HG03457 (cell line): ENCODE measurements around the gene CEP85L.

Experiments
- ATAC-seq: cut with Tn5 transposase; IDR thresholded peaks from one replicate; pipeline ENCODE4 v1.9.1; 2021; ENCODE audit warnings: moderate number of reproducible peaks; ENCODE audit not compliant: unreplicated experiment

CEP85L gene

GRCh38 chr6:118651282-118652050 is at the start of gene CEP85L:
TSS of gene CEP85L (minus strand) at chr6:118651591. CDS start at chr6:118651269, 322 bp downstream.
- peak; percentile 80 for ATAC-seq

DNA sequence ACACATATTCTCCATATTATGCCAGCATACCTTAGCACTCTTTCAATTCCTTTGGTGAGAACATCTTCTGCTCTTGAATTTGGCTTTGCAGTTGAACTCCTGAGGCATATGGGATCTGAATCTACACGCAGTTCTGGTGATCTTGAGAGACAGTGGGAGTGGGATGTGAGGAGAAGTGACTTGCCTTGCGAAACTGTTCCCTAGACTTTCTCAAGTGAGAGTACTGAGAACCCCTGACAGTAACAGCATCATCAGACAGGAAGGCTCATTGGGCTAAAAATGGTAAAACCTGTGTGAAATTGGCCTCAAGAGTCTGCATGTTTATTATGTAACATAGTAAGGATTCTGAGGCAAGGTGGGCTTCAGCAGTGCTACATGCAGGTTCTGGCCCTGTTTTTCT is 49.1 kb upstream of the CEP85L start:
- no peak for ATAC-seq

DNA sequence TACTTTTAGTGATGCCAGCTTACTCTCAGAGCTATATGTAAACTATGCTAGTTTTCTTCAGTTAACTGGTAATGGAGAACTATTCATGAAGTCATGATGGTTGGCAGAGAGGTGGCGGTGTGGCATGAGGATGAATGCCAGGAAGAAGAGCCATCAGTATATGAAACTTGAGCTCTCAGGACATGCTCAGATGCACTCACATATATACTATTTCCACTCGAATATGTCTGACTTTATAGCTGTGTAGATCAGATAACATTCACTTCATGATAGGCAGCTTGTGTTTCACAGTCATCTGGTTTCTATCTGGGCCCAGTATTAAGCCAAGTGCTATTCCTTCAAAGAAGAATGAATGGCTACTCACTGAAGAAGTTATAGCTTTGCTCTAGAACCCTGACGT is 46.2 kb upstream of the CEP85L start:
- no peak for ATAC-seq

GRCh38 chr6:118696271-118696670 is 44.9 kb upstream of the CEP85L start:
- no peak for ATAC-seq

DNA sequence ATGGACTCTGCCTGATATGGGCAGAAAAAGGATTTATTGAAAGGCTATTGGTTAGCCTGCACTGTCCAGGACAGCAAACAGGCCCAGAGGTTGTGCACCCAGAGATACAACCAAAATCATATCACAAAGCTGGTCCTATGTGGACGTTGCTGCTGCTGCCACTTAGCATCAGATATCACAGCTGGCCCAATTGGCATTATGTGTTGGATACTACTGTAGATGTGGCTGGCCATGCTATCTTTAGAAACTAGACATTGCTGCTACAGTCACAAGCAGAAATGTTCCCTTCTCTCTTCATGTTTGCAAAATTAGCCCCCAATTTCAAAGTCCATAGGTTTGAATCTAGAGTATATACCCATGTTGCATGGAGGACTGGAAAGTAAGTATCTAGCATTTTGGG is 42.2 kb upstream of the CEP85L start:
- ATAC-seq: no peak

DNA sequence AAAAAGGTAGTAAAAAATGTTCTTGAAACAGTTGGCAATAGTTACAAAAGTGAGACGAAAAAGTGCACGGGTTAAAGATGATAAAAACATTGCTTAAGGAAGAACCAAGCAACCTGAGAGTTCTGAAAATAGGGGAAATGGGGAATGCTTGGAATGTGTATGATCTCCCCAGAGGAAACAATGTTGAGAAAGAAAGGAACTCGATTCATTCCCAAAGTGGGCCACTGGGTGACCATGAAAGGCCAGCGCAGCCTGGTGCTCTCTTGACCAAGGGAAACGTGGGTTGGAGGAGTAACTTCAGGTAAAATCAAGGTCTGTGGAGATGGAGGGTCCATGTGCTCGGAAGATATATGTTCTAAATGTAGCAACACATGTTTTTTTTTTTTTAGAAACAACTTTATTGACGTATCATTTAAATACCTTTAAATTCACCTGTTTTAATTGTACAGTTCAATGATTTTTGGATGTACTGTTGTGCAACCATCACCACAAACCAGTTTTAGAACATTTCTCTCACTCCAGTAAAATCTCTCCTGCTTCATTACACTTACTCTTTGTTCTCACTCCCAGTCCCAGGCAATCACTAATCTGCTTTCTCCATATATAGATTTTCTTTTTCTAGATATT is 34.5 kb upstream of the CEP85L start:
- ATAC-seq: no peak

DNA sequence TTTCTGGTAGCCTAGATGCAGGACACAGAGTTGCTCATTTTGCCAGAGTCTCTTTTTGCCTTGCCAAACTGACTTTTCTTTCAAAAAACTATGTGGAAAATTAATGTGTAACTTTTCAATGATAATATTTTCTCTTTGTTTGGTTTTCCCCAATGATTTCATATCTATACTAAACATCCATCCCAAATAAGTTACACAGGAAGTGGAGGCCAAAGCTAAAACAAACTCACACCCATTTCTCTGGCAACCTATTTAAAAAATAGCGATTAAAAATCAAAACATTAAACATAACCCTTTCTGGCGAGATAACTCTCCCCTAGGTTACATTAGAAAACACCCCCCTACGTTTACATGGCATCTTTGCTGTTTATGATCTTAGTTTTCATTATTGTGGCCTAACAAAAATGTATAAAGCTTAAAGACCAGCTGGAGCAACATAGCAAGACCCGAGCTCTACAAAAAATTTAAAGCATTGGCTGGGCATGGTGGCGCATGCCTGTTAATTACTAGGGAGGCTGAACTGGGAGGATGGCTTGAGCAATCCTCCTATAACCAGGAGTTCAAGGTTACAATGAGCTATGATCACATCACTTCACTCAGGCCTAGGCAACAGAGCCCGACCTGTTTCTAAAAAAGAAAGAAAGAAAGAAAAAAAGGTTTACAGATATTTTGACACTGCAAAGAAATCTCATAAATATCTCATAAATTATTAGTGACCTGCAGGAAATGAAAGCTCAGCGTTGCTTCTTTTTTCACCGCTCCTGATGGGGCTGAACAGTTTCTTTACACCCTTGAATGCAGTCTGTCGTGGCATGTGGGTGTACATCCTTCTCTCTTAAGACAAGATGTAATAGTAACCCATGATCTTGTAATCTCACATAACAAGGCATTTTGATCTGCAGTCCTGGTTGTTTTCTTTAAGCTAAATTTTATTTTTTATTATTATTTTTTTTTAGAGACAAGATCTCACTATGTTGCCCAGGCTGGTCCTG is 32.8 kb upstream of the CEP85L start:
- ATAC-seq: no peak

DNA sequence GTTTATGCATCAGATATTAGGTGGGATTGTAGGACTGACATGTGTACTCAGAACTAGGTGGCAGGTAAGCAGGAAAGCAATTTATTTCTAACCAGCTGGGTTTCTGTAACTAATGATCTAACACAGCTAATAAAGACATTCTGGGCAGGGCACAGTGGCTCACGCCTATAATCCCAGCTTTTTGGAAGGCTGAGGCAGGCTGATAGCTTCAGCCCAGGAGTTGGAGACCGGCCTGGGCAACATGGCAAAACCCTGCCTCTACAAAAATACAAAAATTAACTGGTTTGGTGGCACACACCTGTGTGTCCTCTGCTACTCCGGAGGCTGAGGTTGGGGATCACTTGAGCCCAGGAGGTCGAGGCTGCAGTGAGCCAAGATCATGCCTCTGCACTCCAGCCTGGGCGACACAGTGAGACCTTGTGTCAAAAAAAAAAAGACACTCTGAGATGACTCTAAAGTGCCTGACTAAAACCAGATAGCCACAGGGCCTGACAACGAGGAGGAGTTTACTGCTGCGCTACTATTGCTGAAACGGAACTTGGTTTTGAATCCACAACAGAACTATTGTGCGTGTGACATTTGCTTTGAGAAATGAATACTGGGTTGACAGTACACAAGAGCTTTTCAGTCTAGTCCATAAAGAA is 29.2 kb upstream of the CEP85L start:
- no peak for ATAC-seq

DNA sequence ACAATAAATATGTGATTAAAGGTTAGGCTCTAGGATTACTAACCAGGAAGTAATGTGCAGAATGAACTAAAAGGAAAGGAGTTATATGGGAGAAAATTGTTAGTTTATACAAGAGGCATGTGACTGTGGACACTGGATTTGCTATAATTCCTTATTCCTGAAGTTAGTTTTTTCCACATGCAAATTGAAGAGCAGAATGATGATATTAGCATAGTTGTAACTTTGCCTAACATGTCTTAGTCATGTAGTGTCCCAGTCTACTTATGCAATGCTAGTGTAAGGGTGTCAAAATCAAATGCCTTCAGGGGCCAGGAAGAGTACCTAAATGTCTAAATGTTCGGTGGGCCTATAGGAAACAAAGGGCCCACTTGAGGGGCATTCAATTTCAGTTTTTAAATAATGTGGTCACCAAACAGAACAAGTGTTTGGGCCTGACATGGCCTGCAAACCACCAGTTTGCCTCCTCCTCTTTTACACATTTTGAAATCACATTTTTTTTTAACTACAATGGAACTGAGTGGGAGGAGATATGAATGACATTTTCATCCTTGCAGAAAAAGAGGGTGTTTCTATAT is 28.0 kb upstream of the CEP85L start:
- no peak for ATAC-seq

DNA sequence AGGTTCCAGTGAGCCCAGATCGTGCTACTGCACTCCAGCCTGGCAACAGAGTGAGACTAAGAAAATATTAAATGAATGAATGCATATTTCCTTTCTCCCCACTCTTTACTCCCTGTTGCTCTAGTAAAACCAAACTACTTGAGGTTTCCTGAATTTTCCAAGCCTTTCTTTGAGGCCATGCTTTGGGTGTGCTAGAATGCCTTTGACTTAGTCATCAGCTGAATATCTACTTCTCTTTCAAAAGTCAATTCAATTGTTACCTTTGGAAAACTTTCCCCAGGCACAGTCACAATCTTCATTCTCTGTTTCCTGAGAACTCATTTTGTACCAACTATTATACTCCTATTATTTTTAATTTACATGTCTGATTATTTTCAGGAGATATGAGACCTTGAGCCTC is 27.5 kb upstream of the CEP85L start:
- no peak for ATAC-seq

- ATAC-seq: no peak
These were observed 25.8 kb upstream of the CEP85L start for GRCh38 chr6:118677193-118677592.

- ATAC-seq: no peak
These were observed 23.8 kb upstream of the CEP85L start for GRCh38 chr6:118675225-118675624.

DNA sequence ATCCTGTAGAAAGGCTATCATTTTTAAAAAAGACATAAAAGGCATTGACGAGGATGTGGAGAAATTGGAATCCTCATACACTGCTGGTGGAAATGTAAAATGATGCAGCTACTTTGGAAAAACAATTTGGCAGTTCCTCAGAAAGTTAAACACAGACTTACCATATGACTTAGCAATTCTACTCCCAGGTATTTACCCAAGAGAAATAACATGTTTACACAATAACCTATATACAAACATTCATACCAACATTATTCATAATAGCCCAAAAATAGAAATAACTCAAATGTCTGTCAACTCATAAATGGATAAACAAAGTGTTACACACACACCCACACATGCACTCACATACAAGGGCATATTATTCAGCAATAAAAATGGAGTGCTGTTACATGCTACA is 23.4 kb upstream of the CEP85L start:
- no peak for ATAC-seq

DNA sequence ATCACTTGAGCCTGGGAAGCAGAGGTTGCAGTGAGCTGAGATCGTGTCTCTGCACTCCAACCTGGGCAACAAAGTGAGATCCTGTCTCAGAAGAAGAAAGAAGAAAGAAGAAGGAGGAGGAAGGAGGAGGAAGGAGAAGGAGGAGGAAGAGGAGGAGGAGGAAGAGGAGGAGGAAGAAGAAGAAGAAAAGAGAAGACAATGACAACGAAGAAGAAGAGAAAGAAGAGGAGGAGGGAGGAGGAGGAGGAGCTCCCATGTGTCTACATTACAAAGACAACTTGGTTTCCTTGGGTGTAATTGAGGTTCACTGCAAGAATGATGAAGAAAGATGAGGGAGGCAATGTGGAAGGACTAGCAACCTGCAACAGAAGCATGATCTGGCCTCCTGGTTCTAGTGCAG is 21.3 kb upstream of the CEP85L start:
- no peak for ATAC-seq

DNA sequence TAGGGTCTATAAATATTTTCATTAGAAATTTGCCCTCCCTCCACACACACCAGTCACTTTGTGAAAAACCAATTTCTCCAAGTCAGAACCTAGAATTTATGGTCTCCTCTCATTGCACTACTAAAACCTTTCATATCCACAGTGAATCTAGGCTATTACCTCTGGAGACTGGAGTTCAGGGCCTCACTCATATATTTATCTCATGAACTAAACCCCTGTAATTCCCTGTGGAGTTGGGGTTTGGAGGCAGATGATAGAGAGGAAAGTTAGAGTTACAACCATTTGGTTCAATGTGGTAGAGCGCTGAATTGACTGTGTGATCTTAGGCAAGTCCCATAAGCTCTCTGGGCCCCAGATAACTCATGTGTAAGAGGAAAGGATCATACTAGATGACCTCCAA is 18.2 kb upstream of the CEP85L start:
- no peak for ATAC-seq

DNA sequence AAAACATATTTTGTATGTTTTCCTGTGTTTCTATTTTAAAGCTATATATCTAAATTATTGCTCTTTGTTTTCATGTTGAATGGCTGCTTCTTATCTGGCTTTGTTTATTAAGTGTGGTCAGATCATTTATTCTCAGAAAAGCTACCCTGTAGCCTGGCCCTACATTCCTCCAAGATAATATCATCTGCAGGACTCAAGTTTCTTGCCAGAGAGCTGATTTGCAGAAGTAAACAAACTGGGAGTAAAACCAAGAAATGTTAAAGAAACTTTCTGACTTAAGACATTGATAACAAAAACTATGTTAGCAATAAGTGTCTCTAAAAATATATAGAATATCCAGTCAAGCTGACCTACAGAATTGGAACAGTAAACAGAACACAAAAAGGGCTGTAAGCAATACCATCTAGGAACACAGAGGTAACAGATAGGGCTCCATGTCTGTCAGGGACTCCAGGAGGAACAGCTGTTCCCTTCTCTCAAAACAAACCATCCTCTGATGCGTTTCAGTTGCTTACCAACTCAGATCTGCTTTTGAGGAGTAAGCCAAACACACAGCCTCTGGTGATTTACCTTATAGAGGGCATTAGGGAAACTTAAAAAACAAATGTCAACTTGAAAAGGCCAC is 17.5 kb upstream of the CEP85L start:
- ATAC-seq: no peak

GRCh38 chr6:118667988-118668387 is 16.6 kb upstream of the CEP85L start:
- no peak for ATAC-seq

DNA sequence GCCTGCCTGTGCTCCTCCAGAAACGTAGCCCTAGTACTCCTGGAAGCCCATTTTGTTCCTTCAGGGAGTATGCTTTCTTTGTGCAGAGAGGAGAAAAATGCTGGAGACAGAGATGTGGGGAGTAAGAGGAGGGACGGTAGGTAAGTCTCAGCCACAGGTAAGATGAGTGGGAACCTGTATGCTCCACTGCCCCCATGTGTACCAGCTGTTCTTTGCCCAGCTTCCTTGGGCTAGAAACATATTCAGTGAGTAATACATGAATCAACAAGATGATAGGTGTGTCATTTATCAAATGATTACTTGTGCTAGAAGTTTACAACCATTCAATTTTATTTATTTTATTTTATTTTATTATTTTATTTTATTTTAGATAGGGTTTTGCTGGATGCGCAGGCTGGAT is 13.6 kb upstream of the CEP85L start:
- ATAC-seq: no peak

GRCh38 chr6:118663993-118664985 is 12.9 kb upstream of the CEP85L start:
- no peak for ATAC-seq
